ENCODE measurements around the gene CHRNB2.
"Not testable (repeated sequence)": the region's sequence is repeated elsewhere in the genome, so short reads cannot be mapped to it uniquely, and the experiment has no call there.

The CHRNB2 gene, protein sequence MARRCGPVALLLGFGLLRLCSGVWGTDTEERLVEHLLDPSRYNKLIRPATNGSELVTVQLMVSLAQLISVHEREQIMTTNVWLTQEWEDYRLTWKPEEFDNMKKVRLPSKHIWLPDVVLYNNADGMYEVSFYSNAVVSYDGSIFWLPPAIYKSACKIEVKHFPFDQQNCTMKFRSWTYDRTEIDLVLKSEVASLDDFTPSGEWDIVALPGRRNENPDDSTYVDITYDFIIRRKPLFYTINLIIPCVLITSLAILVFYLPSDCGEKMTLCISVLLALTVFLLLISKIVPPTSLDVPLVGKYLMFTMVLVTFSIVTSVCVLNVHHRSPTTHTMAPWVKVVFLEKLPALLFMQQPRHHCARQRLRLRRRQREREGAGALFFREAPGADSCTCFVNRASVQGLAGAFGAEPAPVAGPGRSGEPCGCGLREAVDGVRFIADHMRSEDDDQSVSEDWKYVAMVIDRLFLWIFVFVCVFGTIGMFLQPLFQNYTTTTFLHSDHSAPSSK

DNA sequence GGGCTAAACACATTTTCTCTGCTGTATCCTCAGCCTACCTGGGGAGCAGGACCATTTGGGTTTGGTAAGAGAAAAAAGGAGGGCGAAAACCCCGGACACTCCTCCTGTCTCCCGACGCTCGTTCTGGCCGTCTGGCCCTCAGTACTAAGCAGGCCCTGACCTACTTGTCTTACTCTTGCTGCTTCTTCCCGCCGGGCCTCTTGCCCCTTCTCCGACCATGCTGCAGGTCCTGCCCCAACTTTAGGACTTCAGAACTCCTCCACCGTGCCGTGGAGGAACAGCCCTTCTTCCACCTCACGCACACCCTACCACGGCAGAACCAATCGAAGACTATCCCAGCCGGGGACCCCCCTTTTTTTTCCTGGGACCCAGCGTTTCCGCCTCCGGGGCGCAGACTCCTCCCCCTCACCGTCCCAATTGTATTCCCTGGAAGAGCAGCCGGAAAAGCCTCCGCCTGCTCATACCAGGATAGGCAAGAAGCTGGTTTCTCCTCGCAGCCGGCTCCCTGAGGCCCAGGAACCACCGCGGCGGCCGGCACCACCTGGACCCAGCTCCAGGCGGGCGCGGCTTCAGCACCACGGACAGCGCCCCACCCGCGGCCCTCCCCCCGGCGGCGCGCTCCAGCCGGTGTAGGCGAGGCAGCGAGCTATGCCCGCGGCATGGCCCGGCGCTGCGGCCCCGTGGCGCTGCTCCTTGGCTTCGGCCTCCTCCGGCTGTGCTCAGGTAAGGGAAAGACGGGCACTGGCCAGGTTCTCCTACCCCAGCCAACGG, at the start of gene CHRNB2:
CHRNB2 (plus strand) TSS at position 393 of the 771 bp plus-strand sequence; CDS start at position 660, 267 bp downstream.
- no peak for DNase-seq

DNA sequence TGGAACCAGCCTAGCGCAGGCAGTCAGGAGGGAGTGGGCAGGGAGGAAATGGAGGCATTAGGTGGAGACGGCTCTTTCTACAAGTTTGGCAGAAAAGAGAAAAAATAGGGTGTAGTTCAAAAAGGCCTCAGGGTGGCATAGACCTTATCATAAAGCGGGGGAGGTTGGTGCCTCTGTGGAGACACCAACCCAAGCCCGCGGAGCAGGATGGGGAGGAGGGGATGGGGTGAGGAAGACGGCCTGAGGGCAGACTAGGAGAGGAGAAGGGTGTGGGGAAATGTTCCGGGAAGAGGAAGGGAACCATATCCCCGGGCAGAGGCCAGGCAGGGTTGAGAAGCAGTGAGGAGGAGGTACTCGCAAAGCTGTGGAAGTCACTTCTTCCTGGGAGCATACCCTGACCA, 48.0 kb upstream of the CHRNB2 start:
- DNase-seq = no peak

DNA sequence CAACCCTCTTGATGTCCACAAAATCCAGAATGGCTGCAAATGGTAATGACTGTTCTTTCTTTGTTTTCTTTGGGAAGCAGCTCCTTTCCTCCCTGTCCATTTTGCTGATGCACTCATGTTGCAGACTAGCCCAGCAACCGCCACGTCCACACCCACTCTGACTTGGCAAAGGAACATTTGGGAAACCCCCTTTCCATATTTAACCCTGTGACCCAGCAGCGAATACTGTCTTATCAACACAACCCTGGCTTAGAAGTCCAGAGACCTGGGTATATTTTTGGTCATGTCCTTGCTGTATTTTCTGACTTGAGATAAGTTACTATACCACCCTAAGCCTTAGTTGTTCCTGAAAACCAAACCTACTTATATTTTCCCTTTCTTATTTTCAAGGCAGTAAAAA, 47.2 kb upstream of the CHRNB2 start:
- no peak for DNase-seq

DNA sequence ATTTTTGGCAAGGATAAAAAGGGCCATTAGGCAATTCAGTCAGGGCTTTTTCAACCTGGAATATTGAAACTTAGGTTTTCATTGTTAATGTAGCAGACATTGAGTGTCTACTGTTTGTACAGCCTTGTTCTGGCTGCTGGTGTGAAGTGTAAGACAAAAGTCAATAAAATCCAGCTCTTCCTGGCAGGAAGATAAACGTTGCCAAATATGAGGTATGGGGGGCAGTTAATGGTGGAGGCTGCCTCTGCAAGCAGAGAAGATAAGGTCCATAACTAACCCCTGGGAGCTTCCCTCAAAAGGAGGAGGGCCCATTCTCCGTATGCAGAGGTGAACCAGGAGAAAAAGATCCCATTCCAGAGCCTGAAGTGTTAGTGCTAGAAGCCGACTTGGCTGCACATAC, 45.9 kb upstream of the CHRNB2 start:
- no peak for DNase-seq

DNA sequence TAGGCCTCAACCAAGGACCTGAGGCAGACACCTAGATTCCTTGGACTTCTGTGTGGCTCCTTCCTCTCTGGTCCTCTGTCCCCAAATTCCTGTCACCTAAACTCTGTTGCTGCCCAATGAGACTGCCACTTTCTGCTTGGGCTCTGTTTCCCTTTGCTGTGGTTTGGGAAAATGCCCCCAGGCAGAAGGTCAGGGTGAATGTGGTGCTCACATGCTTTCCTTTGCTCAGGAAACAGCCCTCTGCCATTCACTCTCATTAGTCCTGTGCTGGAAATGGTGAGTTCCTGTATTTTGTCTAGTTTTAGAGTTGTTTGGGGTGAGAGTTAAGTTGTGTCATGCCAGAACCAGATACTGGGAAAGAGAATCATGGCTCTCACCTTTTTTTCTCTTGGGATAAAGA, 42.7 kb upstream of the CHRNB2 start:
- DNase-seq = no peak

DNA sequence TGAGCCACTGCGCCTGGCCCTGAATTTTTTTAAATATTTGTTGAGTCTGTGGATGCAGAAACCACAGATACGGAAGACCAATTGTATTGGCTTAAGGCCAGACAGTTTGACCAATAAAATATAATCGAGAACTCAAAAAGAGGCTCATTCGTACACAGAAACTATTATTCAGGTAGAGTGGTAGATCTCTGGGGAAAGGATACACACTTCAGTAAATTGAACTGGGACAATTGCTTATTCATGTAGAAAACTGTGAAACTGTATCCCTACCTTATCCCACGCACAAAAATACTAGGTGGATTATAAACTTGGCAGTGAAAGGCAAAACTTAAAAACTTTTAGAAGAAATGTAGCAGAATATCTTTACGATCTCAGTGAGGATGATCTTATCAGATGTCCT, 40.4 kb upstream of the CHRNB2 start:
- DNase-seq = no peak

DNA sequence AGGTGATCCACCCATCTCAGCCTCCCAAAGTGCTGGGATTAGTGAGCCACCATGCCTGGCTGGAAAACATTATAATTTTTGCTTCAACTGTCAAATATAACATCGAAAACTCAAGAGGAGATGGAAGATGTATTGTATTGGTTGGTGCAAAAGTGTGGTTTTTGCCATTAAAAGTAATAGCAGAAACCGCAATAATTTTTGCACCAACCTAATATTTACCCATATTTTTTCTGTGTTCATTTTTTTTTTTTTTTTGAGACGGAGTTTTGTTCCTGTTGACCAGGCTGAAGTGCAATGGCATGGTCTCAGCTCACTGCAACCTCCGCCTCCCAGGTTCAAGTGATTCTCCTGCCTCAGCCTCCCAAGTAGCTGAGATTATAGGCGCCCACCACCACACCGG, 38.3 kb upstream of the CHRNB2 start:
- no peak for DNase-seq

DNA sequence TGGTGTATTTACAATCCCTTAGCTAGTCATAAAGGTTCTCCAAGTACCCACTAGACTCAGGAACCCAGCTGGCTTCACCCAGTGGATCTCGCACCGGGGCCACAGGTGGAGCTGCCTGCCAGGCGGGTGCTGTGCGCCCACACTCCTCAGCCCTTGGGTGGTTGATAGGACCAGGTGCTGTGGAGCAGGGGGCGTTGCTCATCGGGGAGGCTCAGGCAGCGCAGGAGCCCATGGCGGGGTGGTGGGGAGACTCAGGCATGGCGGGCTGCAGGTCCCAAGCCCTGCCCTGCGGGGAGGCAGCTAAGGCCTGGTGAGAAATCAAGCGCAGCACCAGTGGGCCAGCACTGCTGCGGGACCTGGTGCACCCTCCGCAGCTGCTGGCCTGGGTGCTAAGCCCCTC, 35.6 kb upstream of the CHRNB2 start:
- DNase-seq = not testable (repeated sequence)

DNA sequence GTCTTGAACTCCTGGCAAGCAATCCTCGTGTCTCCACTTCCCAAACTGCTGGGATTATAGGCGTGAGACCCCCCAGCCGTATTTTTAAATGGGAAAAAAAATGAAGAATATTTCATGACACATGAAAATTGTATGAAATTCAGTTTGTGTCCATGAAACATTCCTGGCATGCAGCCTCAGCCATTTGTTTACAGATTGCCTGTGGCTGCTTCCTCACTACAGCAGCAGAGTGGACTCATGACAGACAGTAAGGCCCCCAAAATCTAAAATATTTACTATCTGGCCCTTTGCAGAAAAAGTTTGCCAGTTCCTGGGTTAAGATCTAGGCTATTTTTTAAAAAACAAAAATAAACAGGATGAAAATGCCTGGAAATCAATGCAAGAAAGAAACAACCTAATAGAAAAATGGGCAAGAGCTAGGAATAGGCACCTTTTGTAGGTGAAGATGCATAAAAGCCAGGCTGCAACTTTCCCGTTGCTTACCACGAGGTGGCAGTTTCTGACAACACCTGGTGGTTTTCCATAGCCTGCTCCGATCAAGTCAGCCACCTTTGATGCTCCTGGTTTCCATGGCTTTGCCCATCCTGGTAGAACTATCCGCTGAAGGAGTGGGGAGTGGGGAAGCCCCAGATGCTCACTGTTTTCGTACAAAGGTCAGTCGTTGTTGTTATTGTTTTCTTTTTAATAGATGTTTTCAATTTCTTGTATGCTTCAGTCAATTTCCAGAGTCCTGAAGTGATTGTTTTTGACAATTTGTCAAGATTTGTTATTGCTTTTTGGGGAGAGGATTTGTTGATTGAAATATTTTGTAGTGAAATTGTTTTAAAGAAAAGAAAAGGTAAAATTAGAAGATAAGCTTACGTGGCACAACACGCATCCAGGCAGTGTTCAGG, 33.4 kb upstream of the CHRNB2 start:
- no peak for DNase-seq

DNA sequence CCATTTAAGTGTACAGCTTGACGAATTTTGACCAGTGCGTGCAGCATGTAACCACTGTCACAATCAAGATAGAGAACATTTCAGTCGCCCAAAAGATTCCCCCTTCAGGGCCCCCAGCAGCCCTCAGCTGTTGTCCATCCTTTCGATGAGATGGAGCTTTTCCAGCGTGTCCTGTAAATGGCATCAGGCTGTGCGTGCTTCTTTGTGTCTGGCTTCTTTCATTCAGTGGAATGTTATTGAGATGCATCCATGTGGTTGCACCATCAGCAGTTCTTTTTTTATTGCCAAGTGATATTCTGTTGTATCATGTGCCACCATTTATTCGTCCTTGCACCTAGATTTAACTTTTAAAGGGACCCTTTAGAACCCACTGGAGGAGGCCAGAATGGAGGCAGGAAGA, 31.0 kb upstream of the CHRNB2 start:
- no peak for DNase-seq

DNA sequence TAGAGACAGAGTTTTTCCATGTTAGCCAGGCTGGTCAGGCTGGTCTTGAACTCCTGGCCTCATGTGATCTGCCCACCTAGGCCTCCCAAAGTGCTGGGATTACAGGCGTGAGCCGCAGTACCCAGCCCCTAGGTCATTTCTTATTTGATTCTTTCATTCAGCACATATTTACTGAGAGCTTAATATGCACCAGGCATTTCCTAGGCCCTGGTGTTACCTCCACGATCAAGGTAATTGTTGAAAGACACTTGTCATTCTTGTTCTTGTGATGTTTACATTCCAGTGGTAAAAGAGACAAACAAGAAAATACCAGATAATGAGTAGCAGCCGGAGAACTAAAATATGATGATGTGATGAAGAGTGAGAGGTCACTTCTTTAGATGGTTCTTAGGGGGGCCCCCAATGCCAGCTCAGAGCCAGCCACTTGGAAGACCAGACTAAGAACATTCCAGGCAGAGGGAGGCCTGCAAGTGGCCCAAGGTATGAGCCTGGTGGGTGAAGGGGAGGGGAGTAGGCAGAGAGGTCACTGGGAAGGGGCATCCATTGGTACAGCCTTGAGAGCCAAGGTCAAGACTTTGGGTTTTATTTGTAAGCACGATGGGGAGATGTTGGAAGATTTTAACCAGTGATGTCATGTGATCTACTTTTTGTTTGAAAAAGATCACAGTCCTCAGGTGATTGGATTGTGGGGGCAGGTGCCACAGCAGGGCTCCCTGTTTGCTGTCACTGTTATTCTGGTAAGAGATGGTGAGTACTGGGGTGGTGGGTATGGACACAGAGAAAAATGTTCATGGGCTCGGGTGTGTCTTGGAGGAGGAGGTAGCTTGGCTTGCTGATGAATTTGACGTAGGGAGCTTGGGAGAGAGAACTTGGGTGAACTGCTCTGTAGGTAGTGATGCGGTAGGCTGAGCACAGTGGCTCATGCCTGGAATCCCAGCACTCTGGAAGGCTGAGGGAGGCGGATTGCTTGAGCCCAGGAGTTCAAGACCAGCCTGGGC, 27.8 kb upstream of the CHRNB2 start:
- DNase-seq = no peak

DNA sequence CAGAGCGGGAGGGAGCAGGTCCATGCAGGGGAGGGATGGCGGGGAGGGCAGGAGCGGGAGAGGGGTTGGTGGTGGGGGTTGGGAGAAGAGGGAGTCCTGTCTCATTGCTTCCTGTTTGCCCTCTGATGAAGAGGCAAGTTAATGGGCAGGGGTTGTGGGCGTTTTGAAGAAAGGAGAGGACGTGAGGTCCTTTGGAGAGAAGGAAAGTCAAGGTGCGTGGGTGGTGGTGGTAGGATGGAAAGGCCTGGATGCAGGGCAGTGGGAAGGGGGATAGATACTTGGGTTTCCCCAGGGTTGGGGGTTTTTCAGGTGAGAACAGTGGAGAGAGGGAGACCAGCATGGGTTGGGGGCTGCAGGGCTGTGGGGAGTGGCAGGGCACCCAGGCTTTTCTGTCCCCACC, 26.3 kb upstream of the CHRNB2 start:
- no peak for DNase-seq

DNA sequence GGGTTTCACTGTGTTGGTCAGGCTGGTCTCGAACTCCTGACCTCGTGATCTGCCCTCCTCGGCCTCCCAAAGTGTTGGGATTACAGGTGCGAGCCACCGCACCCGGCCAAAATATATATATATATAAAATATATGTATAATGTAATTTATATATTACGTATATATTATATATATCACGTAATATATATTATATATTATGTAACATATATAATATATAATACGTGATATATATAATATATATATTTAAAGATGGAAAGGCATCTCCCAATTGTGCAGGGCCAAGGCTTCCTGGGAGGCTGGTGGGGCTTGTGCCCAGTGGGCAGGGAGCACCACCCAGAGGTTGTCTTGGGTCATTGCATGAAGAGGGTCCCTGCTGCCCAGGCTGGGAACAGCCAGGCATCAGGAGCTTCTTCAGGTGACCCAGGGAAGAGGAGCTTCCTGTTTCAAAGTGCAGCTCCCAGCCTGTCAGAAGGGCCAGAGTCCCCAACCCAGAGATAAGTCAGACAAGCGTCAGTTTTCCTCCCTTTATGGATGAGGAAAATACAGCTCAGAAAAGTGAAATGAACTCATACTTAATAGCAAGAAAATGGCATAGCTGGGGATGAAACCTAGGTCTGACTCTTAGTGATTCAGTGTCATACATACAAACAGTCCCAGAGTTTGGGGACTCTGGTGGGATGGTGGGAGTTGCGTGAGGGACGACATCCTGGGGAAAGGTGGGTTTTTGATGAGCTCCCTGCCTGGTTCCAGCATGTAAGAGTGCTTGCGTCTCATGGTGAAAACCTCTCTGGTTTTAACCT, 21.1 kb upstream of the CHRNB2 start:
- DNase-seq = peak; percentile 26

DNA sequence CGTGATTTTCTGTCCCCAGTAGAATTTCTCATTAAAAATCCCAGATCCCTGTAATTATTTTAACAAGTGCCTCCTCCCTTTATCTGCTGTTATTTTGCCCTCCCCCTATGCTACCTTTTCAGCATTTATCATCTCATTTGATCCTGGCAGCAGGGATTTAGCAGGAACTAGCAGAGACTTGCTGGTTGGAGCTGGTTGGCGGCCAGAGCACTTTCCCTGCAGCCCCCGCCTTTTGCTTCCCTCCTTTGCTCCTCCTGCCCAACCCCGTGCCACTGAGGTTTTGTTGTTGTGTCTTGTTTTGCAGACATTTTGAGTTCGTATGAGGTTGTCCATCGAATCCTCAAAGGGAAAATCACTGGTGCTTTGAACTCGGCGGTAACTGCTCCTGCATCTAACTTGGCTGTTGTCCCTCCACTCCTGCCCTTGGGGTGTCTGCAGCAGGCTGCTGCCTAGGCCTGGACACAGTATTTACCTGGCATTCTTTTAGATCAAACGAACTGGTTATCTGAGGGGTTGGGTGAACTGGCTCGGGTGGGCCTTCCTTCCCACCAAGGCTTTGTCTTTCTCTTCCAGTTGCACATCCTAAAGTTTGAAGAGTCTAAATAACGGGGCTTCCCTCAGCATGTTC, 20.4 kb upstream of the CHRNB2 start:
- DNase-seq = no peak

DNA sequence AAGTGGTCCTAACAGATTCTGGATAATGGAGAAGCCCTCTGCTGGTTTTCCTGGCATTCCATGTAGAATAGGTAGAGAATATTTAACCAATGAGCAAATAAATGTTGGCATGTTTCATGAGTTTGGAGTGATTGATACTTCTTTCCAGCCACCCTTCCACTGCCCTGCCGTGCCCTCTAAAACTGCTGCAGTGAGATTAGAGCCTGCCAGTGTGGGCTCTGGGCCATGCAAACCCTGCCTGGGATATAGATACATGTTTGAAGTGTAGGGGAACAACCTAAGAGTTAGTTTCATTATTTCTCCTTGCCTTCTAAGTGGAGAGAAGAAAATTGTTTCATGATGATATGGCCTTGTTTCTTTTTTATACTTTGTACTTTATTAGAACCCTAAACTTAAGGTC, 19.6 kb upstream of the CHRNB2 start:
- DNase-seq = no peak

DNA sequence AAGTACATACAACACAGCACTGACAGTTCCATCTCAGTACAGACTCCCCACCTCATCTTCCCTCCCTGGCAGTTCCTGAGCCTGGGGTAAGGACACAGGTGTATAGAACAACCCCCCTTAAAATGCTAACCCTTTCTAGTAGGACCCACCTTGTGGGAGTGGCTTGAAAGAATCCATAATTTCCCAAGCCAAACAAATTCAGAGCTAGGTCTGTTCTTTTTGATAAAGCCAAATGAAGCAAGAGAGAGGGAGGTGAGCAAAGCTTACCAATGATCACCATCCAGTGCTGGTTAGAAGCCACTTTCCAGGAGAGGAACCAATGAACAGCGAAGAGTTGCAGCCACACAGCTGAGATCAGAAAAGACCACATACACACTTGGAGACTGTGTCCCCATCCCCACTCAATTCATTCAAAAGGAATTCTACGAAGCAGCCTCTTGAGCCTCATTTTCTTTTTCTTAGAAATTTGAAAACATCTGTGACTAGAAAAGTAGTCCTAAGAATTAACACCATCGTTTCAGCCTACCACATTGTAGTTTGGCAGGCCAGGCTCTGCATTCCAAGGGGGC, 18.3 kb upstream of the CHRNB2 start:
- DNase-seq = no peak

DNA sequence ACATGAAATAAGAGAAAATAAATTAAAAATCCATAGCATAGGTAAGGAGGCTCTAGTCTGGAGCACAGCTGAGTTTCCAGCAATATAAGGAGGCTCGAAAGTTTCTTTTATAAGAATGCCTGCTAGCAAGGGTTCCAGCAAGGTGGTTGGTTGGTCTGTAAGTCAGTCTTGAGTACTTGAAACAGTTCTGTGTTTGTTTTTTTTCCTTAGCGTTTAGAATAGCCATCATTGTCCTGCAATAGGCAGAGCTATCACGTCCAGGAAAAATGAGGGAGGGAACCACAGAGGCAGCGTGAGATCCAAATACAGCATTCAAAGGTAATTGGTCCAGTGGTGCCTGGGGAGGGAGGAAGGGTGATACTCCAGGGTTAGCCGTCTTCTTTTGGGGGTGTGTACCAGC, 17.5 kb upstream of the CHRNB2 start:
- DNase-seq = no peak

DNA sequence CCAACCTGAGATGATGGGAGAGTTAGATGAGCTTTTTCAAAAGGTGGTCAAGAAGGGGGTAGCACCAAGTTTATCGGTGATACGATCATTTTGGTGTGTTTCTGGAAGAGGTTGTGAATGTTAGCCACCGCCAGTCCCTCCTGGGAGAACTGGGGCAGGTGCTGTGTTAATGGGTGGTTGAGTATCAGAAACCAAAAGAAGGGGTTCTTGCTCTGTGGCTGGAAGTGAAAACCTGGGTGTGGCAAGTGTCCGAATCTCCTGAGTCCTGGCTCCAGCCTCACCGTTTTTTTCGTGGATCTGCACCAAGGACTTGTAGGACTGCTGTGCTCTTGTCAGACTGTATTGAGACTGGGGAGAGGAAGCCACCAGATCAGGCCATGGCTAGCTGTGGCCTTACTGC, 16.9 kb upstream of the CHRNB2 start:
- DNase-seq = no peak

DNA sequence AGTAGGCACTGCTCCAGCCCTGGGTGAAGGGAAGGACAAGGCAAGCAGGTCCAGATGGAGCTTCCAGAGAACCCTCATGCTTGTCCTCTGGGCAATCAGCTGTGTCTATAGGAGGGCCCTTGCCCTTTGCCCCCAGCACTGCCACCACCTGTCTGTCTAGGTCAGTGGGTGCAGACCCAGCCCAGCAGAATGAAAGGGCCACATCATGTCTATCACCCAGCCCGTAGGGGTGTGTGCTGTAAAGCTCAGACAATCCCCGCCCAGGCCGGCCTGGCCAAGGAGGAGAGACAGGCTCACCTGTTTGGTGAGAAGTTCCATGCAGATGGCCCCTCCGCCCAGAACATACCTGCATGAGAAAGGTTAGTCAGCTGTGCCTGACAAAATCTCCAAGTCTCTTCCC, 16.1 kb upstream of the CHRNB2 start:
- no peak for DNase-seq

DNA sequence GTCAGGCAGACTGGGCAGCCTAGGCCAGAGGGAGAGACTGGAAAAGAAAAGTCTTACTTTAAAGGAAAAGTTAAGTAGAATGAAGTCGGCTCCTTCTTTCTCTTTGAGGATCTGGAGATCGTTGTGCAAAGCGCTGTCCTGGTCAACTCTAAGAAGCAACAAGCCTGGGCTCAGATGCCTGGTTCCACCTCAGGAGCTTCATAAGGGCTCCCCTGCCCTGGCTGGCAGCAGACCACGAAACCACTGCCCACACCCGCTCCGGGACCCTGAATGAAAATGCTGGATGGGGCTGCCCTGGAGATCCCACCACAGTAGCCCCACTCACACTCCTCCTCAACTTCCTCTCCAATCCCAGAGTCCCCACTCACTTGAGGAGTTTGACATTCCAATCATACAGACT, 15.5 kb upstream of the CHRNB2 start:
- no peak for DNase-seq
